Chondrocyte (in vitro differentiated cells): ENCODE measurements around the gene ATP1A3. TPM values are rescaled to one million over a fixed set of nuclear protein-coding genes. Genes with fewer than 3 reads are reported as not detected.

ENCODE experiments used
- DNase-seq: peaks from one replicate; pipeline ENCODE4 v3.0.0; 2021; ENCODE audit warnings: mixed read lengths, low spot score
- H3K27ac Mint-ChIP-seq: one replicate; pipeline ENCODE4 v1.8.0; 2021; ENCODE audit warnings: mild to moderate bottlenecking, moderate library complexity, mixed read lengths; ENCODE audit not compliant: unreplicated experiment
- H3K27me3 Mint-ChIP-seq: 2 replicates; pipeline ENCODE4 v1.8.0; 2021; ENCODE audit warnings: low read depth, mixed read lengths
- H3K36me3 Mint-ChIP-seq: 2 replicates; pipeline ENCODE4 v1.8.0; 2021; ENCODE audit warnings: low read depth, mixed read lengths
- H3K4me1 Mint-ChIP-seq: 2 replicates; pipeline ENCODE4 v1.8.0; 2021; ENCODE audit warnings: low read depth, mild to moderate bottlenecking, mixed read lengths
- H3K4me3 Mint-ChIP-seq: one replicate; pipeline ENCODE4 v1.8.0; 2021; ENCODE audit warnings: mild to moderate bottlenecking, moderate library complexity, mixed read lengths; ENCODE audit not compliant: unreplicated experiment
- H3K9me3 Mint-ChIP-seq: 2 replicates; pipeline ENCODE4 v1.8.0; 2021; ENCODE audit warnings: low read depth, mixed read lengths
- CTCF ChIP-seq: fragments of 200-600 bp; sonication (generic); IDR thresholded peaks from 2 replicates; pipeline ENCODE4 v1.5.0; 2021; ENCODE audit warnings: antibody characterized with exemption, mild to moderate bottlenecking, moderate library complexity
- total RNA-seq: library from RNA; stranded (reverse); gene quantifications from 3 replicates; pipeline ENCODE4 v1.2.1, GENCODE V29; 2021

Gene ATP1A3
- total RNA-seq, 1 donor from 2014 or later: 0.85 TPM

- DNase-seq: no peak
- H3K27ac Mint-ChIP-seq: no peak overlapping the region
- peaks cover 2% of the 10 kb centered on the region for H3K36me3 Mint-ChIP-seq
- H3K27me3 Mint-ChIP-seq: peaks cover 21% of the 10 kb centered on the region
- H3K4me3 Mint-ChIP-seq: no peak overlapping the region
- no peaks in the 10 kb centered on the region for H3K4me1 Mint-ChIP-seq
- no peak for TF ChIP-seq CTCF
- no peaks in the 10 kb centered on the region for H3K9me3 Mint-ChIP-seq
These were observed 75.3 kb downstream of the ATP1A3 start for GRCh38 chr19:41918653-41919244.

GRCh38 chr19:41918095-41918494, 75.9 kb downstream of the ATP1A3 start:
- peaks cover 21% of the 10 kb centered on the region for H3K27me3 Mint-ChIP-seq
- H3K27ac Mint-ChIP-seq: no peak overlapping the region
- no peak overlapping the region for H3K4me3 Mint-ChIP-seq
- TF ChIP-seq CTCF: no peak
- no peaks in the 10 kb centered on the region for H3K9me3 Mint-ChIP-seq
- H3K36me3 Mint-ChIP-seq: peaks cover 2% of the 10 kb centered on the region
- no peak for DNase-seq
- H3K4me1 Mint-ChIP-seq: no peaks in the 10 kb centered on the region

GRCh38 chr19:41917676-41918075, 76.4 kb downstream of the ATP1A3 start:
- Mint-ChIP-seq H3K9me3 (no peaks in the 10 kb centered on the region), H3K27me3 (peaks cover 19% of the 10 kb centered on the region), H3K4me3 (no peak overlapping the region), H3K27ac (no peak overlapping the region), H3K4me1 (peaks cover 2% of the 10 kb centered on the region), H3K36me3 (peaks cover 2% of the 10 kb centered on the region)
- no peak for TF ChIP-seq CTCF
- no peak for DNase-seq

Other genes with a start within 250 kb of the ATP1A3 start
- gene CEACAM6, start 238.7 kb downstream of the ATP1A3 start, total RNA-seq: not detected in 3 replicates
- gene CEACAM3, start 197.6 kb downstream of the ATP1A3 start, total RNA-seq: not detected in 3 replicates
- gene LYPD4, start 149.5 kb downstream of the ATP1A3 start, total RNA-seq: not detected in 3 replicates
- not detected in 3 replicates for gene DMRTC2, start 149.2 kb downstream of the ATP1A3 start, total RNA-seq
- 1,424 to 1,797 TPM (median 1,457 TPM) in 3 replicates for gene RPS19, start 134.0 kb downstream of the ATP1A3 start, total RNA-seq
- 0.36 TPM in 1 of 3 replicates, not detected in the others for gene CD79A, start 117.0 kb downstream of the ATP1A3 start, total RNA-seq
- gene ARHGEF1, start 111.0 kb downstream of the ATP1A3 start, total RNA-seq: 70.5 to 105 TPM (median 73.2 TPM) in 3 replicates
- gene ERFL, start 65.8 kb downstream of the ATP1A3 start, total RNA-seq: 0.27 to 0.44 TPM (median 0.35 TPM) in 3 replicates
- gene RABAC1, start 34.9 kb downstream of the ATP1A3 start, total RNA-seq: 282 to 302 TPM (median 295 TPM) in 3 replicates
- gene GRIK5, start 76.0 kb upstream of the ATP1A3 start, total RNA-seq: 0.36 to 0.59 TPM (median 0.37 TPM) in 3 replicates
- gene ZNF574, start 81.9 kb upstream of the ATP1A3 start, total RNA-seq: 11.2 to 13.0 TPM (median 12.4 TPM) in 3 replicates
- gene POU2F2, start 138.2 kb upstream of the ATP1A3 start, total RNA-seq: 0.58 to 1.5 TPM (median 0.62 TPM) in 3 replicates
- gene DEDD2, start 223.4 kb upstream of the ATP1A3 start, total RNA-seq: 15.5 to 19.9 TPM (median 18.7 TPM) in 3 replicates
- 14.9 to 17.2 TPM (median 16.6 TPM) in 3 replicates for gene ZNF526, start 226.1 kb upstream of the ATP1A3 start, total RNA-seq
- 38.9 to 43.6 TPM (median 42.0 TPM) in 3 replicates for gene GSK3A, start 248.4 kb upstream of the ATP1A3 start, total RNA-seq